Upper lobe of right lung (tissue), 1 donor: Measurements from ENCODE around the gene BARHL2. TPM values are rescaled to one million over a fixed set of nuclear protein-coding genes. Genes with fewer than 3 reads are reported as not detected.

Experiments
- ATAC-seq: fragments of 200-7000 bp; cut with Tn5 transposase; one replicate; pipeline ENCODE4 v1.9.1; 2020; ENCODE audit warnings: mild to moderate bottlenecking, moderate library complexity
- DNase-seq: peaks from one replicate; pipeline ENCODE4 v3.0.0-alpha.2; 2020
- H3K27ac ChIP-seq: fragments of 200-600 bp; one replicate; pipeline ENCODE4 v1.8.0; 2022
- H3K27me3 ChIP-seq: fragments of 200-600 bp; one replicate; pipeline ENCODE4 v1.8.0; 2022; ENCODE audit warnings: mild to moderate bottlenecking
- H3K36me3 ChIP-seq: fragments of 200-600 bp; one replicate; pipeline ENCODE4 v1.8.0; 2022
- H3K4me1 ChIP-seq: fragments of 200-600 bp; one replicate; pipeline ENCODE4 v1.8.0; 2022
- H3K4me3 ChIP-seq: fragments of 200-600 bp; one replicate; pipeline ENCODE4 v1.8.0; 2022; ENCODE audit warnings: mild to moderate bottlenecking
- H3K9me3 ChIP-seq: fragments of 200-600 bp; one replicate; pipeline ENCODE4 v1.8.0; 2022
- intact Hi-C: fragments of 100-400 bp; cut with DNase I; formaldehyde crosslinking; loops from one replicate; pipeline ENCODE4 v1.11.0; 2022
- total RNA-seq: library from RNA; stranded (reverse); fragmentation: NEBNext Ultra II Directional; extraction: Animal tissue kit (Norgen Biotek cat#: 25700); gene quantifications from one replicate; pipeline ENCODE4 v1.2.1, GENCODE V29; 2021
- TF ChIP-seq, protein P1 (sequence below): fragments of 200-600 bp; IDR thresholded peaks from one replicate; pipeline ENCODE4 v1.8.0; 2022; ENCODE audit warnings: antibody characterized with exemption
- donor health status: DM: no; HTN: yes; CAD: no; lungs with severe emphysema.

Gene BARHL2
- total RNA-seq, 1 donor from 2014 or later: not detected

- DNase-seq (no peak), ATAC-seq (no peak)
- Histone ChIP-seq H3K27ac (no peak overlapping the region), H3K4me1 (peaks cover 20% of the 10 kb centered on the region), H3K36me3 (no peaks in the 10 kb centered on the region), H3K9me3 (no peaks in the 10 kb centered on the region), H3K4me3 (peak overlapping the region; percentile 14), H3K27me3 (peaks cover 94% of the 10 kb centered on the region)
- intact Hi-C loops: no loop called here
- TF ChIP-seq, protein P1, sequence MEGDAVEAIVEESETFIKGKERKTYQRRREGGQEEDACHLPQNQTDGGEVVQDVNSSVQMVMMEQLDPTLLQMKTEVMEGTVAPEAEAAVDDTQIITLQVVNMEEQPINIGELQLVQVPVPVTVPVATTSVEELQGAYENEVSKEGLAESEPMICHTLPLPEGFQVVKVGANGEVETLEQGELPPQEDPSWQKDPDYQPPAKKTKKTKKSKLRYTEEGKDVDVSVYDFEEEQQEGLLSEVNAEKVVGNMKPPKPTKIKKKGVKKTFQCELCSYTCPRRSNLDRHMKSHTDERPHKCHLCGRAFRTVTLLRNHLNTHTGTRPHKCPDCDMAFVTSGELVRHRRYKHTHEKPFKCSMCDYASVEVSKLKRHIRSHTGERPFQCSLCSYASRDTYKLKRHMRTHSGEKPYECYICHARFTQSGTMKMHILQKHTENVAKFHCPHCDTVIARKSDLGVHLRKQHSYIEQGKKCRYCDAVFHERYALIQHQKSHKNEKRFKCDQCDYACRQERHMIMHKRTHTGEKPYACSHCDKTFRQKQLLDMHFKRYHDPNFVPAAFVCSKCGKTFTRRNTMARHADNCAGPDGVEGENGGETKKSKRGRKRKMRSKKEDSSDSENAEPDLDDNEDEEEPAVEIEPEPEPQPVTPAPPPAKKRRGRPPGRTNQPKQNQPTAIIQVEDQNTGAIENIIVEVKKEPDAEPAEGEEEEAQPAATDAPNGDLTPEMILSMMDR: no peak
These were observed 1.6 kb upstream of the BARHL2 start for GRCh38 chr1:90718411-90719329.

GRCh38 chr1:90717665-90718410, 736 bp upstream of the BARHL2 start:
- Histone ChIP-seq H3K36me3 (no peaks in the 10 kb centered on the region), H3K27ac (no peak overlapping the region), H3K27me3 (peaks cover 94% of the 10 kb centered on the region), H3K4me1 (peaks cover 15% of the 10 kb centered on the region), H3K9me3 (no peaks in the 10 kb centered on the region), H3K4me3 (peak overlapping the region; percentile 14)
- ATAC-seq: no peak
- TF ChIP-seq, protein P1: no peak
- intact Hi-C loops: no loop called here
- no peak for DNase-seq

GRCh38 chr1:90717356-90717664, 208 bp upstream of the BARHL2 start:
- Histone ChIP-seq H3K4me3 (no peak overlapping the region), H3K27me3 (peaks cover 94% of the 10 kb centered on the region), H3K36me3 (no peaks in the 10 kb centered on the region), H3K9me3 (no peaks in the 10 kb centered on the region), H3K27ac (no peak overlapping the region), H3K4me1 (peaks cover 15% of the 10 kb centered on the region)
- ATAC-seq: no peak
- intact Hi-C loops: no loop called here
- TF ChIP-seq, protein P1: no peak
- no peak for DNase-seq

- Histone ChIP-seq H3K9me3 (no peaks in the 10 kb centered on the region), H3K4me3 (no peak overlapping the region), H3K27ac (no peak overlapping the region), H3K27me3 (peaks cover 94% of the 10 kb centered on the region), H3K36me3 (no peaks in the 10 kb centered on the region), H3K4me1 (peaks cover 9% of the 10 kb centered on the region)
- no peak for ATAC-seq
- TF ChIP-seq, protein P1: no peak
- no peak for DNase-seq
- intact Hi-C loops: no loop called here
These were observed 905 bp downstream of the BARHL2 start for GRCh38 chr1:90716243-90716551.

DNA sequence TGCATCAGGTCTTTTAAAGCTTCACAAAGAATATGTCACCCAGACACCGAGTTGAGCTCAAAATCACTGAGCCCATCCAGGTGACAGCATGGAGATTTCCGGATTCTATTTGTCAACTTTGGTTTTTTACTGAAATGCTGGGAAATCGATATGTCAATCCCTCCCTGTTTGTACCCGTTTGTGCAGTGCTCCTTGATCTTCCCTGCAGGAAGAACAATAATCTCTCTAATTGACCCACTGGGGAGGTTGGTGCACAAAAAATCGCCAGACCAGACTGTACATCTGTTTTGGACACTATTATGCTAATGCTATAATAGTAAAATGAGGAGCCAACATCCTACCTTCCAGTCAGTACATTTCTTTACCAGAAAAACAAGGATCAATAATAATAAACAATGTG, 1.8 kb downstream of the BARHL2 start:
- H3K4me1 ChIP-seq: peaks cover 13% of the 10 kb centered on the region
- peaks cover 94% of the 10 kb centered on the region for H3K27me3 ChIP-seq
- H3K9me3 ChIP-seq: no peaks in the 10 kb centered on the region
- ATAC-seq: no peak
- H3K27ac ChIP-seq: no peak overlapping the region
- intact Hi-C loops: no loop called here
- no peak overlapping the region for H3K4me3 ChIP-seq
- no peaks in the 10 kb centered on the region for H3K36me3 ChIP-seq
- no peak for DNase-seq
- TF ChIP-seq, protein P1: no peak
